Esophagus squamous epithelium (tissue), 5 donors: ENCODE results near the gene HPCAL1. TPM values are rescaled to one million over a fixed set of nuclear protein-coding genes. Genes with fewer than 3 reads are reported as not detected.

Source experiments
- DNase-seq: peaks from one replicate; lab custom pipeline; 2025; lab: John Stamatoyannopoulos, UW
- H3K27ac ChIP-seq, 4 donors: fragments of 200-600 bp; sonication (generic); one replicate each; pipeline ENCODE4 v1.5.1; 2016 to 2019; ENCODE audit warnings: mild to moderate bottlenecking in 1 of 4
- H3K27me3 ChIP-seq, 4 donors: fragments of 200-600 bp; sonication (generic); 1 replicate in 3 of 4; 2 replicates in 1 of 4; pipeline versions ENCODE4 v1.5.1 to v1.6.0; 2017 to 2021; ENCODE audit warnings: antibody characterized with exemption in 1 of 4
- H3K36me3 ChIP-seq, 3 donors: fragments of 200-600 bp; sonication (generic); one replicate each; pipeline ENCODE4 v1.5.1; 2016 to 2019
- H3K4me1 ChIP-seq, 3 donors: fragments of 200-600 bp; sonication (generic); one replicate each; pipeline ENCODE4 v1.5.1; 2017 to 2019
- H3K4me3 ChIP-seq, 4 donors: fragments of 200-600 bp; sonication (generic); 1 replicate in 3 of 4; 2 replicates in 1 of 4; pipeline ENCODE4 v1.5.1; 2016 to 2019; ENCODE audit warnings: mild to moderate bottlenecking in 2 of 4, moderate library complexity in 1 of 4
- H3K9me3 ChIP-seq, 3 donors: fragments of 200-600 bp; sonication (generic); one replicate each; pipeline ENCODE4 v1.5.1; 2016 to 2019
- POLR2A ChIP-seq, 4 donors: fragments of 450-650 bp; IDR thresholded peaks; one replicate each; pipeline ENCODE4 v1.6.1; 2017; ENCODE audit warnings: antibody characterized with exemption in 4 of 4, mild to moderate bottlenecking in 4 of 4, moderate library complexity in 3 of 4
- WGBS, 2 donors: methylation state at CpG; one replicate each; pipeline ENCODE4 v1.1.5; 2018; 5-methylcytosine and 5-hydroxymethylcytosine counted together
- intact Hi-C: fragments of 100-400 bp; cut with DNase I; formaldehyde crosslinking; loops from one replicate; pipeline ENCODE4 v1.15.0; 2022
- total RNA-seq, 4 donors: library from RNA; depleted of rRNA; stranded (reverse); fragments of >200 nt; gene quantifications; one replicate each; pipeline ENCODE4 v1.1.0, GENCODE V29; 2016
- TF ChIP-seq, protein P1 (sequence below), 6 experiments: fragments of 450-650 bp in 4 of 6; fragments of 200-600 bp in 2 of 6; sonication (generic) in 2 of 6; IDR thresholded peaks; one replicate each; pipeline ENCODE4 v1.5.1; 2016 to 2019; ENCODE audit warnings: antibody characterized with exemption in 6 of 6, mild to moderate bottlenecking in 4 of 6, moderate library complexity in 4 of 6
- donor health status: DM: yes; HTN: yes; CAD: no.

HPCAL1 gene
- total RNA-seq, 4 donors from 2014 or later = 13.2 to 26.4 (median 20.5) TPM

DNA sequence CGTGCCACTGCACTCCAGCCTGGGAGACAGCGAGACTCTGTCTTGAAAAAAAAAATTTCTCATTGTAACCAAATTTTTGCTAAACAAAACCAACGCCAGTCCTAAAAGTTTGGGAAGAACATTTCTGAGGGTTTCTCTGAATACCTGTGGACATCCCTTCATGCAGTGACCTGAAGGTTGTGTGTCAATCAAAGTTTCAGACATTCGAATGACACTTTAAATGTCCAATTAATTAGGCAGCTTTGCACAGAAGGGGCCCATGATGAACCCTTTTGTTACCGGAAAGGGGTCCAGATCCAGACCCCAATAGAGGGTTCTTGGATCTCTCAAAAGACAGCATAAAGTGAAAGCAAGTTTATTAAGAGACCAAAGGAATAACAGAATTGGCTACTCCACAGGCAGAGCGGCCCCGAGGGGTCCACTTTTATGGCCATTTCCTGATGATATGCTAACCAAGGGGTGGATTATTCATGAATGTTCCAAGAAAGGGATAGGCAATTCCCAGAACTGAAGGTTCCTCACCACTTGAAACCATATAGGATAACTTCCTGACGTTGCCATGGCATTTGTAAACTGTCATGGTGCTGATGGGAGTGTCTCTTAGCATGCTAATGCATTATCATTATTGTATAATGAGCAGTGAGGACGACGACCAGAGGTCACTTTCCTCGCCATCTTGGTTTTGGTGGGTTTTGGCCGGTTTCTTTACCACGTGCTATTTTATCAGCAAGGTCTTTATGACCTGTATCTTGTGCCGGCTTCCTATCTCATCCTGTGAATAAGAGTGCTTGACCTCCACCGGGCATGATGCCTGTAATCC, 27.5 kb upstream of the HPCAL1 start:
- intact Hi-C loops = no loop called here
- Histone ChIP-seq H3K27me3 (peaks cover 0 to 14% (median 0%) of the 10 kb centered on the region in 4 donors), H3K27ac (no peak overlapping the region), H3K4me1 (peaks cover 0 to 13% (median 4%) of the 10 kb centered on the region in 3 donors), H3K36me3 (no peaks in the 10 kb centered on the region), H3K4me3 (no peak overlapping the region), H3K9me3 (no peaks in the 10 kb centered on the region)
- TF ChIP-seq, protein P1, sequence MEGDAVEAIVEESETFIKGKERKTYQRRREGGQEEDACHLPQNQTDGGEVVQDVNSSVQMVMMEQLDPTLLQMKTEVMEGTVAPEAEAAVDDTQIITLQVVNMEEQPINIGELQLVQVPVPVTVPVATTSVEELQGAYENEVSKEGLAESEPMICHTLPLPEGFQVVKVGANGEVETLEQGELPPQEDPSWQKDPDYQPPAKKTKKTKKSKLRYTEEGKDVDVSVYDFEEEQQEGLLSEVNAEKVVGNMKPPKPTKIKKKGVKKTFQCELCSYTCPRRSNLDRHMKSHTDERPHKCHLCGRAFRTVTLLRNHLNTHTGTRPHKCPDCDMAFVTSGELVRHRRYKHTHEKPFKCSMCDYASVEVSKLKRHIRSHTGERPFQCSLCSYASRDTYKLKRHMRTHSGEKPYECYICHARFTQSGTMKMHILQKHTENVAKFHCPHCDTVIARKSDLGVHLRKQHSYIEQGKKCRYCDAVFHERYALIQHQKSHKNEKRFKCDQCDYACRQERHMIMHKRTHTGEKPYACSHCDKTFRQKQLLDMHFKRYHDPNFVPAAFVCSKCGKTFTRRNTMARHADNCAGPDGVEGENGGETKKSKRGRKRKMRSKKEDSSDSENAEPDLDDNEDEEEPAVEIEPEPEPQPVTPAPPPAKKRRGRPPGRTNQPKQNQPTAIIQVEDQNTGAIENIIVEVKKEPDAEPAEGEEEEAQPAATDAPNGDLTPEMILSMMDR (IDR thresholded peaks at IDR 0.05) = no peak
- no peak for TF ChIP-seq POLR2A (IDR thresholded peaks at IDR 0.05)
- DNase-seq = no peak
- WGBS, 2 donors = 72 to 91% methylated on average over 14 to 15 of the region's 15 CpGs

DNA sequence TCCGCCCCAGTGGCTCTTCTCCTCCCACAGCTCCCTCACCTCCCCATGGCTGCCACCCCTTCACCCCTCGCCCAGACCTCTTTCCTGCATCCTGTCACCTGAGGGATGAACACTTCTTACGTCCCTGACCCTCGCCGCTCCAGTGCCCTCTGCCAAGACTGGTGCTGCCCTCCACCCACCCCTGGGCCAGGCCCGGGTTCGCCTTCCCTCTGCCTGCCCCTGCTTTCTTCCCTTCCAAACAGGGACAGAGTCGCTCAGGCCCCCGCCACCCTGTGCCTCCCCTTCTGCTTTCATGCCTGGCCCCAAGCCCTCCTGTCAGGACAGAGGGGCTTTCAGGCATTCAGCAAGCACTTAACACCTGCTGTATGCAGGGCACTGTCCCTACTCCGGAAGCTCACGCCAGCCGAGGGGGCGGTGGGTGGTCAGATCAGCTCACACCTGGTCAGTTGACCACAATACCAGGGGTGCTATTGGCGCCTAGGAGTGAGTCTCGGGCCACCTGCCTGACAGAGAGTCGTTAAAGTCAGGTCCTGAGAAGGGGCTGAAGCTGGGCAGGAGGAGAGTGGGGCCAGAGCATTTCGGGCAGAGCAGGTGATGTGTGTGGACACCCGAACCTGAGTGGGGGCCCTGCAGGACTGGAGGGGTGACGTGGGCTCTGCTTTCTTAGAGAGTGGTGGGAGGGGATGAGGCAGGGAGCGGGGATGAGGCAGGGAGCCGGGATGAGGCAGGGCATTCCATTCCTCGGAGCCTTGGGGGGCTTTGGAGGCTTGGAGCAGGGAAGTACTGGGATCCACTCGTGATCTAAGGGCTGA, 26.0 kb upstream of the HPCAL1 start:
- 78 to 84% methylated on average over 18 of the region's 23 CpGs for WGBS, 2 donors
- TF ChIP-seq, protein P1 (IDR thresholded peaks at IDR 0.05) = no peak
- no peak for TF ChIP-seq POLR2A (IDR thresholded peaks at IDR 0.05)

DNA sequence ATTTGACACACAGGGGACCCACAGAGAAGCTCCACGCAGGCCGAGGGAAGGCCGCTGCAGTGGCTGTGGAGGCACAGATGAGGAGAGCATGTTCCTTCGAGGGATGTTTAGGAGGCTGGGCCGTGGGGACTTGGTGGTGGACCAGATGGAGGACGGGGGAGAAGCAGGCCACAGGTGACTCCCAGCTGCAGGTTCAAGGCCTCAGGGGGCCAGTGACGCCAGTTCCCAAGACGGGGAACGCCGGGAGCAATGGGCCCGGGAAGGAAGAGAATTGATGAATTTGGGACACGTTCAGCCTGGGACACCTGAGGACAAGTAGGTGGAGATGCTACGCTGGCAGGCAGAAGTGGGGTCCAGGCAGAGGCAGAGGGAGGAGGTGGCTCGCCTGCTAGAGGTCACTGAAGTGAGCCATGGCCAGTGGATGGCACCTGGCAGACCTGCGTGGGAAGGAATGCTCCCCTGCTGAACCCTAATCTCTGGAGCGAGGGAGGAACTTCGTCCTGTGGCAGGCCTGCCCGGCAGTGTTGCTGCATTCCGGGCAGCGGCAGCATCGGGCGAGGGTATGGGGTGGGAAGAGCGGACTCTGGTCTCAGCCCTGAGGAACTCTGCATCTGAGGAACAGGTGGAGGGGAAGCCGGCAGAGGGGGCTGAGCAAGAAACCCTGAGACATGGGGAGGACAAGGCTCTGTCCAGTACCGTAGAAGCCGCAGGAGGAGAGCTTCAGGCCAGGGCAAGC, 25.2 kb upstream of the HPCAL1 start:
- peak overlapping the region in 1 of 4 donors; percentile 33 for H3K27ac ChIP-seq
- H3K27me3 ChIP-seq = peaks cover 0 to 14% (median 0%) of the 10 kb centered on the region in 4 donors

More for the DNA sequence above, 26.0 kb upstream of the HPCAL1 start:
- Histone ChIP-seq H3K4me1 (peaks cover 0 to 13% (median 4%) of the 10 kb centered on the region in 3 donors), H3K27ac (no peak overlapping the region), H3K4me3 (no peak overlapping the region), H3K36me3 (no peaks in the 10 kb centered on the region), H3K27me3 (peaks cover 0 to 14% (median 0%) of the 10 kb centered on the region in 4 donors), H3K9me3 (no peaks in the 10 kb centered on the region)
- no peak for DNase-seq
- intact Hi-C loops = no loop called here

DNA sequence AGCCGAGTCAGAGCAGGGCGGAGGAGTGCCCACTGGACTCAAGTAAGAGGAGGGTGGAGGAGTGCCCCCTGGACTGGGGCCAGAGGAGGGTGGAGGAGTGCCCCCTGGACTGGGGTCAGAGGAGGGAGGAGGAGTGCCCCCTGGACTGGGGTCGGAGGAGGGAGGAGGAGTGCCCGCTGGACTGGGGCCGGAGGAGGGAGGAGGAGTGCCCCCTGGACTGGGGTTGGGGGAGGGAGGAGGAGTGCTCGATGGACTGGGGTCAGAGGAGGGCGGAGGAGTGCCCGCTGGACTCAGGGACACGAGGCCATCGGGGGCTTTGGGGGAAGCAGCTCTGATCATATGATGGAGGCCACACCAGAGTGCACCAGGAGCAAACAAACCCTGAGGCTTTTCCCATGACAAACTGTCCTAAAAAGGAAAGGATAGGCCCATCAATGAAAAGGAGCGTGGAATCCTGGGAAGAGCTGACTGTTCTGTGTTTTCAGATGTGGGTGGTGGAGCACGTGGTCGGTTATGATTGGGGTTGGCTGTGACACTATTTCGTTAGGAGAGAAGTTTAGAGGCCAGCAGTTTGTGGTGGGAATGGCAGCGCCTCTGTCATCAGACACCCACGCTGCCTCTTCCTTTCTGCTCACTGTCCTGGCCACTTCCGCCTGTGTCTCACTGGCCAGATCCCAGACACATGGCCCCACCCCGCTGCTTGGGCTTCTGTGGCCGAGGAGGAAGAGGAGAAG, 24.5 kb upstream of the HPCAL1 start:
- no peak overlapping the region for H3K4me3 ChIP-seq
- no peak for DNase-seq
- H3K27me3 ChIP-seq = peaks cover 0 to 14% (median 0%) of the 10 kb centered on the region in 4 donors
- H3K36me3 ChIP-seq = no peaks in the 10 kb centered on the region
- H3K27ac ChIP-seq = peak overlapping the region in 2 of 4 donors; percentile 33 to 69
- no peak for TF ChIP-seq POLR2A (IDR thresholded peaks at IDR 0.05)
- TF ChIP-seq, protein P1 (IDR thresholded peaks at IDR 0.05) = no peak
- no peaks in the 10 kb centered on the region for H3K9me3 ChIP-seq
- 55 to 59% methylated on average over 15 to 18 of the region's 19 CpGs for WGBS, 2 donors
- intact Hi-C loops = no loop called here
- peaks cover 4 to 18% (median 9%) of the 10 kb centered on the region in 3 donors for H3K4me1 ChIP-seq

More for the DNA sequence above, 25.2 kb upstream of the HPCAL1 start:
- DNase-seq = no peak
- no peak overlapping the region for H3K4me3 ChIP-seq
- H3K9me3 ChIP-seq = no peaks in the 10 kb centered on the region
- H3K4me1 ChIP-seq = peaks cover 0 to 13% (median 4%) of the 10 kb centered on the region in 3 donors
- TF ChIP-seq POLR2A (IDR thresholded peaks at IDR 0.05) = no peak
- TF ChIP-seq, protein P1 (IDR thresholded peaks at IDR 0.05) = no peak
- no peaks in the 10 kb centered on the region for H3K36me3 ChIP-seq
- WGBS, 2 donors = 85 to 92% methylated on average over 18 to 21 of the region's 26 CpGs
- intact Hi-C loops = no loop called here
